ENCODE data around the gene ZSWIM6.

GRCh38 chr5:61595426-61595825 is 263.4 kb downstream of the ZSWIM6 start:
- TF ChIP-seq POLR2A (IDR thresholded peaks at IDR 0.05) = no peak
- no peak for TF ChIP-seq CTCF (IDR thresholded peaks at IDR 0.05)

Data from heart left ventricle (tissue), 13 donors.